ENCODE data around the gene CSH2. TPM values are rescaled to one million over a fixed set of nuclear protein-coding genes. Genes with fewer than 3 reads are reported as not detected.
A peak's percentile ranks its signal among the peaks of the same experiment; 100 is the strongest.

The CSH2 gene
- total and polyA plus RNA-seq, 2 of the 13 experiments (the other 11 are each of a cell fraction or from before 2014, with no cell fraction given): not detected

DNA sequence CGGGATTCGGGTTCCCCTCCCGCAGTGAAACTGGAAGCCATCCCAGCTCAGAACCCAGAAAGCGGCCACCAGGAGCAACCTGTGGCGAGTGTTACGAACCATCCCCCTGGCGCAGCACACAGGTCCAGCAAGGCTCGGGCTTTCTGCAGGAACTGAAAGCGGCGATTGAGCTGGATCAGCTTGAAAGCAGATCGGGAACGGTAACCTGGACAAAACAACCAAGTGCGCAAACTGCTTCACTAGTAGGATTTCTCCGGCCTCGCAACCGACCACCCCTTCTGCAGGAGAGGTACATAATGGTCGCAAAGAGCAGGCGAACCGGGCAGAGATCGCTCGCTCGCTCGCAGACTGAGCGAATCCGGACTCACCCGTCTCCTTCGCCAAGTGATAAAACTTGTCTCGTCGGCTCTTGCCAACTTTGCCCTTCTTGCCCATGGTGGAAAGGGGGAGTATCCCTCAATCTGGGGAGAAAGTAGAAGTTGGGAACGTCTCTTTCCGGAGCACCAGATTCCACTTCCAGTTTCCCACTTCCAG is 46.9 kb downstream of the CSH2 start:
- POLR2A ChIA-PET: interaction anchor here (1.3 to 3.5 kb wide), 5 partner anchors 8 to 52 kb away, joined by 4 to 37 read pairs (median 12); partner anchors contain the start of genes CCDC47, DDX42 and SMARCD2
- ATAC-seq: peak; percentile 26
- peaks cover 40 to 68% of the 10 kb centered on the region in 2 experiments for H3K36me3 ChIP-seq (replicated peaks in 1 of 2; ENCODE audit: control insufficient read depth in 1 of 2, insufficient read depth in 2 of 2, low read length in 2 of 2)
- H3K4me1 ChIP-seq (ENCODE audit: insufficient read depth, low read length): peaks cover 31% of the 10 kb centered on the region
- H3K27ac ChIP-seq (ENCODE audit: extremely low read length, insufficient read depth, low read length): peak overlapping the region; percentile 91
- CTCF ChIA-PET (ENCODE audit: low intra/inter-chr PET ratio, low total read pairs): no interaction called here
- BruUV-seq (replicated peaks): TSS peak; percentile 69
- H3K27me3 ChIP-seq (ENCODE audit: control insufficient read depth in 1 of 2, insufficient read depth in 2 of 2, low read length in 2 of 2): no peaks in the 10 kb centered on the region; a peak in 1 of 5 replicates
- DNase-seq (ENCODE audit: low spot score): no peak
- no peak for FAIRE-seq
- 2% methylated on average over 24 of the region's 31 CpGs for WGBS (ENCODE audit: low lambda C conversion rate)
- in situ Hi-C loops (cut with HindIII; ENCODE audit: extremely low pct_ligation_motif_present, low pct_unique_long_range_greater_than_20kb) (no loop called here), intact Hi-C loops (cut with micrococcal nuclease; ENCODE audit: unreplicated experiment) (loop anchor here (1.0 to 5.0 kb wide), 4 partner anchors 15 to 86 kb away; partner anchors contain the start of genes CCDC47, DDX42 and STRADA)
- H3K4me3 ChIP-seq (replicated peaks in 1 of 3; ENCODE audit: insufficient read depth in 1 of 3, low read depth in 2 of 3, low read length in 3 of 3): peak overlapping the region; percentile 84 to 98 (median 95)
- peaks cover 45% of the 10 kb centered on the region for H3K79me2 ChIP-seq (ENCODE audit: insufficient read depth, low read length)
- peak overlapping the region; percentile 81 for H3K4me2 ChIP-seq (ENCODE audit: low read depth, low read length)
- peak overlapping the region; percentile 86 for H3K9ac ChIP-seq (ENCODE audit: insufficient read depth, low read depth, low read length)
- no peaks in the 10 kb centered on the region for H4K20me1 ChIP-seq (ENCODE audit: insufficient read depth, low read length)
- no peaks in the 10 kb centered on the region for H3K9me3 ChIP-seq (ENCODE audit: low read length)
- no peak overlapping the region for H2AFZ ChIP-seq (ENCODE audit: low read length)
- TF ChIP-seq, protein P1, sequence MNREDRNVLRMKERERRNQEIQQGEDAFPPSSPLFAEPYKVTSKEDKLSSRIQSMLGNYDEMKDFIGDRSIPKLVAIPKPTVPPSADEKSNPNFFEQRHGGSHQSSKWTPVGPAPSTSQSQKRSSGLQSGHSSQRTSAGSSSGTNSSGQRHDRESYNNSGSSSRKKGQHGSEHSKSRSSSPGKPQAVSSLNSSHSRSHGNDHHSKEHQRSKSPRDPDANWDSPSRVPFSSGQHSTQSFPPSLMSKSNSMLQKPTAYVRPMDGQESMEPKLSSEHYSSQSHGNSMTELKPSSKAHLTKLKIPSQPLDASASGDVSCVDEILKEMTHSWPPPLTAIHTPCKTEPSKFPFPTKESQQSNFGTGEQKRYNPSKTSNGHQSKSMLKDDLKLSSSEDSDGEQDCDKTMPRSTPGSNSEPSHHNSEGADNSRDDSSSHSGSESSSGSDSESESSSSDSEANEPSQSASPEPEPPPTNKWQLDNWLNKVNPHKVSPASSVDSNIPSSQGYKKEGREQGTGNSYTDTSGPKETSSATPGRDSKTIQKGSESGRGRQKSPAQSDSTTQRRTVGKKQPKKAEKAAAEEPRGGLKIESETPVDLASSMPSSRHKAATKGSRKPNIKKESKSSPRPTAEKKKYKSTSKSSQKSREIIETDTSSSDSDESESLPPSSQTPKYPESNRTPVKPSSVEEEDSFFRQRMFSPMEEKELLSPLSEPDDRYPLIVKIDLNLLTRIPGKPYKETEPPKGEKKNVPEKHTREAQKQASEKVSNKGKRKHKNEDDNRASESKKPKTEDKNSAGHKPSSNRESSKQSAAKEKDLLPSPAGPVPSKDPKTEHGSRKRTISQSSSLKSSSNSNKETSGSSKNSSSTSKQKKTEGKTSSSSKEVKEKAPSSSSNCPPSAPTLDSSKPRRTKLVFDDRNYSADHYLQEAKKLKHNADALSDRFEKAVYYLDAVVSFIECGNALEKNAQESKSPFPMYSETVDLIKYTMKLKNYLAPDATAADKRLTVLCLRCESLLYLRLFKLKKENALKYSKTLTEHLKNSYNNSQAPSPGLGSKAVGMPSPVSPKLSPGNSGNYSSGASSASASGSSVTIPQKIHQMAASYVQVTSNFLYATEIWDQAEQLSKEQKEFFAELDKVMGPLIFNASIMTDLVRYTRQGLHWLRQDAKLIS (CRISPR knock-in tag; IDR thresholded peaks at IDR 0.05): peak; percentile 25; the same call in 1 of the 2 replicates
- TF ChIP-seq, protein P2, sequence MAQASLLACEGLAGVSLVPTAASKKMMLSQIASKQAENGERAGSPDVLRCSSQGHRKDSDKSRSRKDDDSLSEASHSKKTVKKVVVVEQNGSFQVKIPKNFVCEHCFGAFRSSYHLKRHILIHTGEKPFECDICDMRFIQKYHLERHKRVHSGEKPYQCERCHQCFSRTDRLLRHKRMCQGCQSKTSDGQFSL (CRISPR knock-in tag; IDR thresholded peaks at IDR 0.05): no peak
- TF ChIP-seq, protein P3, sequence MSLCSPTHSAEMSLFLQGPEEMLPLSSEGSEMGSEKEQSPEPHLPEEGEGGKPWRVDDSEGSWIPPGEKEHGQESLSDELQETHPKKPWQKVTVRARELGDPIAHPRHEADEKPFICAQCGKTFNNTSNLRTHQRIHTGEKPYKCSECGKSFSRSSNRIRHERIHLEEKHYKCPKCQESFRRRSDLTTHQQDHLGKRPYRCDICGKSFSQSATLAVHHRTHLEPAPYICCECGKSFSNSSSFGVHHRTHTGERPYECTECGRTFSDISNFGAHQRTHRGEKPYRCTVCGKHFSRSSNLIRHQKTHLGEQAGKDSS (CRISPR knock-in tag; IDR thresholded peaks at IDR 0.05; ENCODE audit: borderline replicate concordance, low read depth): peak; percentile 68; the same call in 1 of the 2 replicates
- TF ChIP-seq HNRNPK (IDR thresholded peaks at IDR 0.05; ENCODE audit: low read depth, low read length, poor library complexity, severe bottlenecking) (no peak), ZNF879 (CRISPR knock-in tag; IDR thresholded peaks at IDR 0.05) (0 out of 2 replicates have a peak, but pooled peaks have one; percentile 85), GABPB1 (CRISPR knock-in tag; IDR thresholded peaks at IDR 0.05) (no peak), DNMT3B (CRISPR knock-in tag; conservative IDR thresholded peaks at IDR 0.05) (0 out of 2 replicates have a peak, but pooled peaks have one; percentile 71), ATF7-NPFF (CRISPR knock-in tag; IDR thresholded peaks at IDR 0.05; ENCODE audit: low read depth) (peak; percentile 30; the same call in 1 of the 2 replicates)
- TF ChIP-seq, protein P4, sequence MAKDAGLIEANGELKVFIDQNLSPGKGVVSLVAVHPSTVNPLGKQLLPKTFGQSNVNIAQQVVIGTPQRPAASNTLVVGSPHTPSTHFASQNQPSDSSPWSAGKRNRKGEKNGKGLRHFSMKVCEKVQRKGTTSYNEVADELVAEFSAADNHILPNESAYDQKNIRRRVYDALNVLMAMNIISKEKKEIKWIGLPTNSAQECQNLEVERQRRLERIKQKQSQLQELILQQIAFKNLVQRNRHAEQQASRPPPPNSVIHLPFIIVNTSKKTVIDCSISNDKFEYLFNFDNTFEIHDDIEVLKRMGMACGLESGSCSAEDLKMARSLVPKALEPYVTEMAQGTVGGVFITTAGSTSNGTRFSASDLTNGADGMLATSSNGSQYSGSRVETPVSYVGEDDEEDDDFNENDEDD (CRISPR knock-in tag; IDR thresholded peaks at IDR 0.05; ENCODE audit: borderline replicate concordance): no peak
- TF ChIP-seq, protein P5, sequence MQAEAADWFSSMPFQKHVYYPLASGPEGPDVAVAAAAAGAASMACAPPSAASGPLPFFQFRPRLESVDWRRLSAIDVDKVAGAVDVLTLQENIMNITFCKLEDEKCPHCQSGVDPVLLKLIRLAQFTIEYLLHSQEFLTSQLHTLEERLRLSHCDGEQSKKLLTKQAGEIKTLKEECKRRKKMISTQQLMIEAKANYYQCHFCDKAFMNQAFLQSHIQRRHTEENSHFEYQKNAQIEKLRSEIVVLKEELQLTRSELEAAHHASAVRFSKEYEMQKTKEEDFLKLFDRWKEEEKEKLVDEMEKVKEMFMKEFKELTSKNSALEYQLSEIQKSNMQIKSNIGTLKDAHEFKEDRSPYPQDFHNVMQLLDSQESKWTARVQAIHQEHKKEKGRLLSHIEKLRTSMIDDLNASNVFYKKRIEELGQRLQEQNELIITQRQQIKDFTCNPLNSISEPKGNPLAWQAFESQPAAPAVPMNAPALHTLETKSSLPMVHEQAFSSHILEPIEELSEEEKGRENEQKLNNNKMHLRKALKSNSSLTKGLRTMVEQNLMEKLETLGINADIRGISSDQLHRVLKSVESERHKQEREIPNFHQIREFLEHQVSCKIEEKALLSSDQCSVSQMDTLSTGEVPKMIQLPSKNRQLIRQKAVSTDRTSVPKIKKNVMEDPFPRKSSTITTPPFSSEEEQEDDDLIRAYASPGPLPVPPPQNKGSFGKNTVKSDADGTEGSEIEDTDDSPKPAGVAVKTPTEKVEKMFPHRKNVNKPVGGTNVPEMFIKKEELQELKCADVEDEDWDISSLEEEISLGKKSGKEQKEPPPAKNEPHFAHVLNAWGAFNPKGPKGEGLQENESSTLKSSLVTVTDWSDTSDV (CRISPR knock-in tag; IDR thresholded peaks at IDR 0.05): 0 out of 2 replicates have a peak, but pooled peaks have one; percentile 20
- TF ChIP-seq, protein P6, sequence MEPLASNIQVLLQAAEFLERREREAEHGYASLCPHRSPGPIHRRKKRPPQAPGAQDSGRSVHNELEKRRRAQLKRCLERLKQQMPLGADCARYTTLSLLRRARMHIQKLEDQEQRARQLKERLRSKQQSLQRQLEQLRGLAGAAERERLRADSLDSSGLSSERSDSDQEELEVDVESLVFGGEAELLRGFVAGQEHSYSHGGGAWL (CRISPR knock-in tag; IDR thresholded peaks at IDR 0.05): 0 out of 2 replicates have a peak, but pooled peaks have one; percentile 47
